GM20431 (cell line): ENCODE measurements around the gene VWA1.
"Not testable (repeated sequence)": the region's sequence is repeated elsewhere in the genome, so short reads cannot be mapped to it uniquely, and the experiment has no call there.

Experiments
- in situ Hi-C: fragments of 300-500 bp; cut with MseI, MboI; formaldehyde crosslinking; loops from one replicate; pipeline ENCODE4 v1.15.0; 2020; ENCODE audit warnings: low sequenced_read_pairs; ENCODE audit not compliant: unreplicated experiment

VWA1 gene

GRCh38 chr1:1422465-1423244 is 12.8 kb upstream of the VWA1 start:
- in situ Hi-C loops = no loop called here

- in situ Hi-C loops = no loop called here
Observed at GRCh38 chr1:1423245-1423597, 12.3 kb upstream of the VWA1 start.

- in situ Hi-C loops = no loop called here
Observed at GRCh38 chr1:1424707-1425106, 10.8 kb upstream of the VWA1 start.

GRCh38 chr1:1425426-1425752 is 10.1 kb upstream of the VWA1 start:
- in situ Hi-C loops = no loop called here

GRCh38 chr1:1425753-1426495 is 9.6 kb upstream of the VWA1 start:
- in situ Hi-C loops = no loop called here

- in situ Hi-C loops = no loop called here
Observed at GRCh38 chr1:1426496-1427105, 8.9 kb upstream of the VWA1 start.

- in situ Hi-C loops = no loop called here
Observed at GRCh38 chr1:1427106-1427819, 8.2 kb upstream of the VWA1 start.

GRCh38 chr1:1427820-1428148 is 7.7 kb upstream of the VWA1 start:
- in situ Hi-C loops = no loop called here

- in situ Hi-C loops = no loop called here
Observed at GRCh38 chr1:1428174-1428573, 7.3 kb upstream of the VWA1 start.

- in situ Hi-C loops = not testable (repeated sequence)
Observed at GRCh38 chr1:1428967-1429366, 6.5 kb upstream of the VWA1 start.

GRCh38 chr1:1429671-1430073 is 5.8 kb upstream of the VWA1 start:
- in situ Hi-C loops = no loop called here

- in situ Hi-C loops = no loop called here
Observed at GRCh38 chr1:1430114-1430982, 5.1 kb upstream of the VWA1 start.

- in situ Hi-C loops = no loop called here
Observed at GRCh38 chr1:1430992-1431844, 4.3 kb upstream of the VWA1 start.

- in situ Hi-C loops = no loop called here
Observed at GRCh38 chr1:1431845-1432273, 3.6 kb upstream of the VWA1 start.

GRCh38 chr1:1432274-1432950 is 3.1 kb upstream of the VWA1 start:
- in situ Hi-C loops = no loop called here

- in situ Hi-C loops = no loop called here
Observed at GRCh38 chr1:1432951-1433803, 2.3 kb upstream of the VWA1 start.

- in situ Hi-C loops = no loop called here
Observed at GRCh38 chr1:1433804-1434130, 1.7 kb upstream of the VWA1 start.
